Measurements from ENCODE around the gene SLC12A6. TPM values are rescaled to one million over a fixed set of nuclear protein-coding genes. Genes with fewer than 3 reads are reported as not detected.

Gene SLC12A6
- total RNA-seq, 2 experiments from 2014 or later, result 58.5 to 58.7 TPM

- DNase-seq (no peak), ATAC-seq (ENCODE audit: poor library complexity) (no peak)
- CTCF ChIA-PET, result interaction anchor here (5.5 kb wide), 1 partner anchor 28 kb away, joined by 37 read pairs; the partner anchor contains the start of gene LPCAT4
- H3K4me3 Mint-ChIP-seq, result peak overlapping the region; percentile 88
- TF ChIP-seq CTCF (IDR thresholded peaks at IDR 0.05), result no peak
- Histone ChIP-seq H3K27ac (ENCODE audit: low read depth in 1 of 2, low read length in 2 of 2) (no peak overlapping the region), H3K36me3 (ENCODE audit: insufficient read depth, low read length) (peaks cover 17% of the 10 kb centered on the region), H3K27me3 (ENCODE audit: control insufficient read depth in 1 of 2, insufficient read depth in 2 of 2, low read length in 2 of 2) (no peaks in the 10 kb centered on the region), H3K9me3 (ENCODE audit: control insufficient read depth in 1 of 2, insufficient read depth in 1 of 2, low read length in 2 of 2) (no peaks in the 10 kb centered on the region), H3K4me3 (ENCODE audit: low read length) (no peak overlapping the region), H3K4me1 (ENCODE audit: insufficient read depth, low read length) (peaks cover 41% of the 10 kb centered on the region)
- H3K36me3 Mint-ChIP-seq (ENCODE audit: low read depth), result peaks cover 26% of the 10 kb centered on the region
- intact Hi-C loops (cut with DNase I, micrococcal nuclease), result loop anchor here (5.0 kb wide), 5 partner anchors 113 to 647 kb away; partner anchors contain the start of genes EMC4 (in 1 of the 2), EMC7 (in 1 of the 2), PGBD4 (in 1 of the 2) and ZNF770 (in 1 of the 2)
- no peaks in the 10 kb centered on the region for H3K9me3 Mint-ChIP-seq
- H3K27me3 Mint-ChIP-seq, result no peaks in the 10 kb centered on the region
- POLR2A ChIA-PET, result interaction anchor here (5.3 kb wide), 2 partner anchors 13 to 27 kb away, joined by 72 to 127 read pairs; partner anchors contain the start of gene LPCAT4
- H3K4me1 Mint-ChIP-seq (ENCODE audit: low read depth), result peaks cover 41% of the 10 kb centered on the region
- H3K27ac Mint-ChIP-seq, result peak overlapping the region; percentile 66
These were observed 2.4 kb upstream of the SLC12A6 start for GRCh38 chr15:34339946-34340345.

GRCh38 chr15:34338347-34338746, 766 bp upstream of the SLC12A6 start:
- peak overlapping the region; percentile 98 for H3K4me3 ChIP-seq (ENCODE audit: low read length)
- peak overlapping the region; percentile 98 for H3K27ac Mint-ChIP-seq
- H3K4me1 Mint-ChIP-seq (ENCODE audit: low read depth), result peaks cover 57% of the 10 kb centered on the region
- H3K4me3 Mint-ChIP-seq, result peak overlapping the region; percentile 17
- ATAC-seq (ENCODE audit: poor library complexity), result no peak
- POLR2A ChIA-PET, result interaction anchor here (0.6 to 5.3 kb wide), 19 partner anchors 11 to 650 kb away, joined by 3 to 127 read pairs (median 5); partner anchors contain the start of genes EMC7, GOLGA8A, GOLGA8B and KATNBL1
- CTCF ChIA-PET, result interaction anchor here (5.5 kb wide), 1 partner anchor 29 kb away, joined by 37 read pairs; the partner anchor contains the start of gene LPCAT4
- H3K4me1 ChIP-seq (ENCODE audit: insufficient read depth, low read length), result peaks cover 48% of the 10 kb centered on the region
- peaks cover 17% of the 10 kb centered on the region for H3K36me3 ChIP-seq (ENCODE audit: insufficient read depth, low read length)
- peaks cover 31% of the 10 kb centered on the region for H3K36me3 Mint-ChIP-seq (ENCODE audit: low read depth)
- no peak for TF ChIP-seq CTCF (IDR thresholded peaks at IDR 0.05)
- H3K27me3 ChIP-seq (ENCODE audit: control insufficient read depth in 1 of 2, insufficient read depth in 2 of 2, low read length in 2 of 2), result no peaks in the 10 kb centered on the region
- H3K9me3 Mint-ChIP-seq, result no peaks in the 10 kb centered on the region
- H3K27me3 Mint-ChIP-seq, result no peaks in the 10 kb centered on the region
- intact Hi-C loops (cut with DNase I, micrococcal nuclease), result loop anchor here (5.0 kb wide), 2 partner anchors 111 to 236 kb away; partner anchors contain the start of genes EMC4 (in 1 of the 2), EMC7 (in 1 of the 2) and PGBD4 (in 1 of the 2)
- no peaks in the 10 kb centered on the region for H3K9me3 ChIP-seq (ENCODE audit: control insufficient read depth in 1 of 2, insufficient read depth in 1 of 2, low read length in 2 of 2)
- peak overlapping the region; percentile 40 to 96 for H3K27ac ChIP-seq (ENCODE audit: low read depth in 1 of 2, low read length in 2 of 2)
- no peak for DNase-seq

- intact Hi-C loops (cut with DNase I, micrococcal nuclease), result loop anchor here (2.0 to 5.0 kb wide), 3 partner anchors 18 to 235 kb away; partner anchors contain the start of genes EMC4 (in 1 of the 2), EMC7 (in 1 of the 2) and PGBD4 (in 1 of the 2)
- H3K27ac Mint-ChIP-seq, result peak overlapping the region; percentile 98
- peaks cover 51% of the 10 kb centered on the region for H3K4me1 ChIP-seq (ENCODE audit: insufficient read depth, low read length)
- H3K27ac ChIP-seq (ENCODE audit: low read depth in 1 of 2, low read length in 2 of 2), result peak overlapping the region; percentile 80 to 96
- H3K4me1 Mint-ChIP-seq (ENCODE audit: low read depth), result peaks cover 66% of the 10 kb centered on the region
- H3K9me3 Mint-ChIP-seq, result no peaks in the 10 kb centered on the region
- peak overlapping the region; percentile 100 for H3K4me3 Mint-ChIP-seq
- ChIA-PET CTCF (interaction anchor here (1.0 to 5.5 kb wide), 4 partner anchors 9 to 45 kb away, joined by 3 to 37 read pairs (median 4); partner anchors contain the start of gene LPCAT4), POLR2A (interaction anchor here (0.5 to 5.3 kb wide), 16 partner anchors 10 to 297 kb away, joined by 3 to 127 read pairs (median 7); partner anchors contain the start of genes EMC7, GOLGA8A, LPCAT4 and PGBD4)
- ATAC-seq (ENCODE audit: poor library complexity) (peak; percentile 9), DNase-seq (peak in 13 of 14 experiments; percentile 10 to 55 (median 32))
- H3K27me3 ChIP-seq (ENCODE audit: control insufficient read depth in 1 of 2, insufficient read depth in 2 of 2, low read length in 2 of 2), result no peaks in the 10 kb centered on the region
- H3K4me3 ChIP-seq (ENCODE audit: low read length), result peak overlapping the region; percentile 98
- peaks cover 31% of the 10 kb centered on the region for H3K36me3 Mint-ChIP-seq (ENCODE audit: low read depth)
- H3K27me3 Mint-ChIP-seq, result no peaks in the 10 kb centered on the region
- peaks cover 17% of the 10 kb centered on the region for H3K36me3 ChIP-seq (ENCODE audit: insufficient read depth, low read length)
- H3K9me3 ChIP-seq (ENCODE audit: control insufficient read depth in 1 of 2, insufficient read depth in 1 of 2, low read length in 2 of 2), result no peaks in the 10 kb centered on the region
- no peak for TF ChIP-seq CTCF (IDR thresholded peaks at IDR 0.05)
These were observed 507 bp downstream of the SLC12A6 start for GRCh38 chr15:34336991-34337556.
